Measurements from ENCODE around the gene FAM185A.
A peak's percentile ranks its signal among the peaks of the same experiment; 100 is the strongest.
"Not testable (repeated sequence)": the region's sequence is repeated elsewhere in the genome, so short reads cannot be mapped to it uniquely, and the experiment has no call there.

Gene FAM185A

DNA sequence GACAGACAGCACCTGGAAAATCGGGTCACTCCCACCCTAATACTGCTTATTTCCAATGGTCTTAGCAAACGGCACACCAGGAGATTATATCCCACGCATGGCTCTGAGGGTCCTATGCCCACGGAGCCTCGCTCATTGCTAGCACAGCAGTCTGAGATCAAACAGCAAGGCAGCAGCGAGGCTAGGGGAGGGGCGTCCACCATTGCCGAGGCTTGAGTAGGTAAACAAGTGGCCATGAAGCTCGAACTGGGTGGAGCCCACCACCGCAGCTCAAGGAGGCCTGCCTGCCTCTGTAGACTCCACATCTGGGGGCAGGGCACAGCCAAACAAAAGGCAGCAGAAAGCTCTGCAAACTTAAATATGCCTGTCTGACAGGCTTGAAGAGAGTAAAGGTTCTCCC lies 32.1 kb downstream of the FAM185A start:
- DNase-seq: not testable (repeated sequence)

DNA sequence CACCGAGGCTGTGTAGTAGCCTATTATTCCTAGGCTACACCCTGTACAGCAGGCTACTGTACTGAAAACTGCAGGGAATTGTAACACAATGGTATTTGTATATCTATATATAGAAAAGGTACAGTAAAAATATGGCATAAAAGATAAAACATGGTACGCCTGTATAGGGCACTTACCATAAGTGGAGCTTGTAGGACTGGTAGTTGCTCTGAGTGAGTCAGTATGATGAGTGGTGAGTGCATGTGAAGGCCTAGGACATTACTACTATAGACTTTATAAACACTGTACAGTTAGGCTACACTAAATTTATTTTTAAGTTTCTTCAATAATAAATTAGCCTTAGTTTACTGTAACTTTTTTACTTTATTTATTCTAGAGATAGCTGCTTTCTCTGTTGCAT lies 40.0 kb downstream of the FAM185A start:
- DNase-seq: not testable (repeated sequence)

DNA sequence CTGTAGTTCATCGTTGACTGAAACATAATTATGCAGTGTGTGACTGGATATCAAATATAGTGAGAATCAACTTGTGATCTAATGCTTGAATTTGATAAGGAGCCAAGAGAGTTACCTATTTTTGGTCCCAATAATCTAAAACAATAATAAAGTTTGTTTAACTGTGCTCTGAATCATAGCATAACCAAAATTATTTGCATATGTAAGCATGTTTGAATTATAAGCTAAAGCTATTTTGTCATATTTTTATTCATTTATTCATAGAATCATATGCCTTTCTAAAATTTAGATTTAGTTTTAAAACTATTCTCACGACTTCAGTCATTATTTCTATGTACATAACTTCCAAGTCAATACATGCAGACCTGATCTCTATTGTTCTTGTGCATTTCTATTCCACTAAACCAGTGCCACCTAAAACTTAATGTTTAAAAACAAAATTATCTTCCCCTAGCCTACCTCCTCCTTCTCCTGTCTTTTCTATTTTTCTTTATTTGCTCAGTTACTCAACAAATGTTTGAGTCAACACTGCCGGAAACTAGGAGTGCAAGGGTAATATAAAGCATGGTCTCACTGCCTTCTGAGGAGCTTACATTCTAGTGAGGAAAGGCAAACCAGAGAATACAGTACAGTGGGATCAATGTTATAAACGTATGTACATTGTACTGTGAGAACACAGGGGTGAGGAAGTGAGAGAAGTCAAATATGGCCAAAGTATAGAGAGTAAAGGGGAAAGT lies 41.7 kb downstream of the FAM185A start:
- not testable (repeated sequence) for DNase-seq

DNA sequence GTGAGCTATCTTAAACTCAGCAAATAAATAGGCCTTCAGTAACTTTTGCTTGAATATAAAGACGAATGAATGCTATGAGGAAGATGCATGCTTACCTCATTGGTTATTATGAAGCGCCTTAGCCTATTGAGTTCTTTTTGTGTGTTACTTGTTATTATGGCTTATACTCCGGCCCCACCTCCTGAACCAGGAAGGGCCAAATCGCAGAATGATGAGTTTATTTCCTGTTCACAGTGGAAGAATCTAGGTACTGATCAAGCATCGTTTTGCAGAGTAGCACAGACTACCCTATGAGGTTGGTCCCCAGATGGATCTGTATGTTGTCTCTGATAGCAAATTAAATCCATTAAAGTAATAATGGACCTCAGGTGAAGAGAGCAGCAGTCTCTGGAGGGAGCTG lies 42.6 kb downstream of the FAM185A start:
- not testable (repeated sequence) for DNase-seq

DNA sequence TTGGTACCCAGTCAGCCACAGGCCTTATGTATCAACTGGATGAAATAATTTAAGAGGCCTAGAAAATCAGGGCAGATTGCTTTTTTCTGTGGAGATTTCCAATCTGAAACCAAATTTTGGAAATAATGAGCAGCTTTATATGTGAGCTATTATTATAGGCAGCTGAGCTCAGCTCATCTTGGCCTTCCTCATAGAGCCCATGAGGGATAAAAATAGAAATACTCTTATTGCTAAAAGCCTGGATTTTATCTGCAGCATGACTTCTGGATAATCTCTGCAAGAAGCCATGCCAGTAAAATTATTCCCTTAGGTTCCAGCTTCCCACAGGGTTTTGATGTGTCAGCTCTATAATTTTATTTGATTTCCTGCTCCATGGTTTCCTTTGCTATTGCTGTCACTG lies 43.0 kb downstream of the FAM185A start:
- not testable (repeated sequence) for DNase-seq

DNA sequence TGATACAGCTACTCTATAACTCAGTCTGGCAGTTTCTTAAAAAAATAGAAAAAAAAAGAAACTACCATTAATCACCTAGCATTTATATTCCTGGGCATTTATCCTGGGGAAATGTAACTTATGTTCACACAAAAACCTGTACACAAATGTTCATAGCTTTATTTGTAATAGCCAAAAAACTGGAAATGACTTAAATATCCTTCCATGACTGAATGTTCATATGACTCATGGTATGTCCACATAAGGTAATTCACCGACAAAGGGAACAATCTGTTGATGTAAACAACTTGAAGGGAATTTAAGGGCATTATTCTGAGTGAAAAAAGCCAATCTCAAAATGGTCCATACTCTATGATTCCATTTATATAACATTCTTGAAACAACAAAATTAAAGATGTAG lies 45.8 kb downstream of the FAM185A start:
- DNase-seq: peak; percentile 18 to 30

DNA sequence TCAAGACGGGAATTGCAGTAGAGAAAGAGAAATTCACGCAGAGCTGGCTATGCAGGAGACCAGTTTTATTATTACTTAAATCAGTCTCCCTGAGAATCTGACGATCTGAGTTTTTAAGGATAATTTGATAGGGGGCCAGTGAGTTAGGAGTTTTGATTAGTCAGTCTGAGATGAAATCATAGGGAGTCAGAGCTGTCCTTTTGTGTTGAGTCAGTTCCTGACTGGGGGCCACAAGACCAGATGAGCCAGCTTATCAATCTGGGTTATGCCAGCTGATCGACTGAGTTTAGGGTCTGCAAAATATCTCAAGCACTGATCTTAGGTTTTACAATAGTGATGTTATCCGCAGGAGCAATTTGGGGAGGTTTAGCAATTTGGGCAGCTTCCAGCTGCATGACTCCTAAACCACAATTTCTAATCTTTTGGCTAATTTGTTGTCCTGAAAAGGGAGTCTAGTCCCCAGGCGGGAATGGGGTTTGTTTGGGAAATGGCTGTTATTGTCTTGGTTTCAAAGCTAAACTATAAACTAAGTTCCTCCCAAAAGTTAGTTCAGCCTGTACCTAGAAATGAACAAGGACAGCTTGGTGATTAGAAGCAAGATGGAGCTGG lies 47.3 kb downstream of the FAM185A start:
- DNase-seq: not testable (repeated sequence)

DNA sequence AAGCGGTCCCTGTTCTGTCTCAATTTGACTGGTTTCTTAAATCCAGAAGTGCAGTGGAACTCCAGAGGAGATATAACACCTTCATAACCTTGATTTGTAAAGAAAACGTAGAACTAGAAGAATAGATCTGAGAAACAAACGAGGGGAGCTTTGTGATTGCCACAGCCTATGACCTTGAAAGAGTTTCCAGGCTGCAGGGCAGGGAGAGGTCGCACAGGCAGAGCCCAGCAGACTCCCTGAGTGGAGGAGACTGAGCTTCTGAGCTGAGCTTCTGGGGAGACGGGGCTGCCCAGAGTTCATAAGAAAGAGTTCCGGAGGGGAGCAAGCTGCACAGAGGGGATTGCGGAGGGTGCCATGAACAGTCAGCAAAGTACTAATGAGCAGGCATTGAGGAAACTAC lies 57.8 kb downstream of the FAM185A start:
- no peak for DNase-seq

DNA sequence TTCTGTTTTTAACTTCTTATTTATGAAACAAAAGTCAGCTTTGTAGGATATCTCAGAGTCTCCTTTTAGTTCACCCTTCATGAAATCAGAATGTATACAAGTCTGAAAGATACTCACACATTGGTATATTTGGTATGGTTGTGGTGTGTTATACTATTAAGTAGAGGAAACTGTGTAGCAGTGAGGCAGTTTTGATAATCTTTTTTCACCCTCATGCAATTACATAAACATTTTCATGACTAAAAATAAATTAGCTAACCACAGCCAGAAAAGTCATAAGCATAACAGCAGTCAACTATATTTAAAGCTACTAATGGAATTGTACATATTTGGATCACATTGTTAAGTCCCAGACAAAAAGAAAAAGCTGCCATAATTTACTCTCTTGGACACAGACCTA lies 62.1 kb downstream of the FAM185A start:
- no peak for DNase-seq

DNA sequence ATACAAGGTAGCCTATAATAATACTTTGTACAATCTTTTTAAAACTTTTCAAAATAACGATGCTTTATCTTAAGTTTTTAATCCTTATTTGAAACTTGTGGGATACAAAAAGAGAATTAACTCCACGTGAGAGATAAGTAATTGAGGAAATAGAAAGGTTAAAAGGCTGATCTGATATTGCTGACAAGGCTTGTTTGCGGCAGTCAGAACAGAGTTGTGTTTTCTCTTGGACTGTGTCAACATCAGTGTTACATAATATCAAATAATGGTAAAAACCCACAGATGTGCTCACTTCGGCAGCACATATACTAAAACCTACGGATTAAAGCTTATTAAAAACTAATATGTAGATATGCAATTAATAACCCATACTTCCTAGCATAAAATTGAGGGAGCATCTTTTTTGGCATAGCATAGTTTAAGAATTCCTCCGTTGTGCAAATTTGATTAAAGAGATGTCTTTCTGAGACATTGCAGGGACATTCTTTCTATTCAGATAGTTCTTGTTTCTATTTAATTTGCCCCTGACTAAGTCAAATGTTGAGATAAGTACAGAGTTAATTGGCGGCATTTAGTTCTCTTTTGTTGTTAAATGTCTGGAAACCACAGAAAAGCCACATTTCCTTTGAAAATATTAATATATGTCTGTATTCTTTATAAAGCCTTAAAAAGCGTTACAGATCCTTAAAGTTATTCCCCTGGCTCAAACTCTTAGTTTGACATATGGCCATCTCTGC lies 63.3 kb downstream of the FAM185A start:
- DNase-seq: peak; percentile 49 to 55

DNA sequence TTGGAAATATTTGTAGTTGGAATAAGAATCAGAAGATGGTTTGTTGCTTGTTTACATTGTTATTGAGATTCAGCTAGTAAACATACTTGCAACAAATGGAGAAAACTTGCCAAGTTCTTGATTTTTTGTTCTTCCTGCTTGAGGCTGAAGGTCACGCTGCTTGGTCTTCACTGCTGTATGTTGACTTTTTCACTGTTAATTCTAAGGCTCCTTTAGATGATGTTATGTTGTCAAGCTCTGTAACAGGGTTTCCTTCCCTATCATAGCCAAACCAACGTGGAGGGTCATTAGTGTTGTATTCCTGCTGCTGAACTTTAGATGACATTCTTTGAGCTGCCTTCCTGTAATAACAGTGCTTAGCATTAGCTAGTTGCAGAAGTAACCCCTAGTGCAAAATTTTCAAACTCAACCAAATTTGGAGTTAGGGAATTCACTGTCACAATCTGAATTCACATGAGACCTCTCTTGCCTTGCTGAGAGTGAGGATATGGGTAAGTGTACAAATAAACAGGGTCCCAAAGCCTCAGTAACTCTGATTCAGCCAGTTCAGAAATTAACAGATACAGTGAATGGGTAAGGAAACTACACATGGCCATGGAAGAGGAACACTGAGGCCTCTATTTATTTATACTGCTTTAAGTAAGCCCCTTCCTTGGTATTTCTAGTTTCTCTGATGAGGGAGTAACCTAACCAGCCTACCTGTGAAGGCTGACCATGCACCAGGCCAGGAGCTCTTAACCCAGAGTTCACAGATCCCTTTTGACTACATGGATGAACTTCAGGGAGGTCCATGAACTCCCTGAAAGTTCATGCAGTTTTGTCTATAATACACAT lies 64.6 kb downstream of the FAM185A start:
- DNase-seq: no peak

DNA sequence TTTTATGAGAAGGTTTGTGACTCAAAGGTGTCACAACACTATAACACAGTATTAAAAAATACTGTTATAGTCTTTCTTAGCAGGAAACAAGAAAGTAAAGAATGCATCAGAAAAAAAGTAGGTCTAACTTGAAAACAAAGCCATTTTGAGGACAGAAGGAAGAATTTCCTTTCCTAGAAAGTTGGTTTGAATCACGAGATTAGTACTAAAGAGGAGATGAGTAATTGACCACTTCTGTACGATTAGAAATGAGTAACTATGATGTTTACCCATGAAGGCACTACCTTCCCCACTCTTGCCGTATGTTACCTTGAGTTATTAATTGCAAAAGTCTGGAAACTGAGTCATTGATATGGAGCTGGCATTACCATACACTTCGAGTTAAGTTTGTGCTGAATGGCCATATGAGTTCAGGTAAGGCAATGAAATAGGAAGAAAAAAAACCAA lies 65.2 kb downstream of the FAM185A start:
- no peak for DNase-seq

DNA sequence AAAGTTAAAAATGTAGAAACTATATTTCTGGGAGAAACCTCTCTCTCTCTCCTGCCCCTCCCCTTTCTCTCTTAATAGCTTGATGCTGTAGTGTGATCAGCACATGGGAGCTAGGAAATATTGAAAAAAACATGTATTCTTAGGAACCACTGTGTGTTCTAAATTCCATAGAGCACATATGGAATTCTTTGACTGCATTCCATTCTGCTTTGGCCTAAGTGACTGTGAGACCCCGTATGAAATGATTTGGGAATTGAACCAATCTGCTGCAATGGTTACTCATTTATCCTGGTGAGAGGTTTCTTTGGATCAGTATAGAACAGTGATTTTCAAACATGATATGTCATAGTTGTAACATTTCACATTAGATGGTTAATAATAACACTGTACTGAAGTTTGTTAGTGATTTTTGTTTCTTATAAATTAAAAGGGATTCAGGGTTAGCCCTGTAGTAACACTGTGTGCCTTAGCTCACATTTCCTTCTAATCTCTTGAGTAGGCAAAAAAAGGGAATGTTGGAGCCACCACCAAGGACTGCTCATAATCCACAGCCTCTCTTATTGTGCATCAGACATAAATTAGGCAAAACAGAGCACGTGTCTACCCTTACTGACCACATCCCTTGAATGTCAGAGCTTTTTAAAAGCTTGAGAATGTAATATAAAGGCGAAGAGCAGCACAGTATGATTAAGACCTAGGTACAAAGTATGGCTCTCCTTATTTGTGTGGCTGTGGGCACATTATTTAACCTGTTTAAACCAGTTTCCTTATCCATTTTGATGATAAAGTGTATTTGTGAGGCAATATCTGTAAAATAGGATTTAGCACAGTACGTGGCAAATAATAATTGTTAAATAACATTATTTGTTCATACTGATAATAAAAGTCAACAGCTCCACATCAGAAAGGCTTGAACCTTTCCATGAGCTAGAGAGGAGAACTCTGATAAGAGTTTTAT lies 69.1 kb downstream of the FAM185A start:
- no peak for DNase-seq

DNA sequence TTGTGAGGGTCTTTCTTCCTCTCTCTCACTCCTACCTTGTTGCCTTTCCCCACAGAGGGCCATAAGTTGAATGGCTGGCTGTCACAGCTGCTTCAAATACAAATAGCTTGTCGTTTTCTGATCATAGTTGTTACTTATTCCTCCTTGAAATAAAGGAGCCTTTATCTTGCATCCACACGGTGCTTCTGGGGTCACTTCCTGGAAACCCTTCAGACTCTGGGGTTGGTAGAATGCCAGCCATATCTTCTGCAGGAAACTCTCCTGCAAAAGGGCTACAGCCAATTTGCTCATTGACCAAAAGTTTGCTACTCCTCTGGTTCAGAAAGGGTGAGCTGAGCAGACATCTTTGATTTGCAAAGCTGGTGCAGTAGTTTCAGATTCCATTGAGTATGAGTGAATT lies 70.4 kb downstream of the FAM185A start:
- no peak for DNase-seq

DNA sequence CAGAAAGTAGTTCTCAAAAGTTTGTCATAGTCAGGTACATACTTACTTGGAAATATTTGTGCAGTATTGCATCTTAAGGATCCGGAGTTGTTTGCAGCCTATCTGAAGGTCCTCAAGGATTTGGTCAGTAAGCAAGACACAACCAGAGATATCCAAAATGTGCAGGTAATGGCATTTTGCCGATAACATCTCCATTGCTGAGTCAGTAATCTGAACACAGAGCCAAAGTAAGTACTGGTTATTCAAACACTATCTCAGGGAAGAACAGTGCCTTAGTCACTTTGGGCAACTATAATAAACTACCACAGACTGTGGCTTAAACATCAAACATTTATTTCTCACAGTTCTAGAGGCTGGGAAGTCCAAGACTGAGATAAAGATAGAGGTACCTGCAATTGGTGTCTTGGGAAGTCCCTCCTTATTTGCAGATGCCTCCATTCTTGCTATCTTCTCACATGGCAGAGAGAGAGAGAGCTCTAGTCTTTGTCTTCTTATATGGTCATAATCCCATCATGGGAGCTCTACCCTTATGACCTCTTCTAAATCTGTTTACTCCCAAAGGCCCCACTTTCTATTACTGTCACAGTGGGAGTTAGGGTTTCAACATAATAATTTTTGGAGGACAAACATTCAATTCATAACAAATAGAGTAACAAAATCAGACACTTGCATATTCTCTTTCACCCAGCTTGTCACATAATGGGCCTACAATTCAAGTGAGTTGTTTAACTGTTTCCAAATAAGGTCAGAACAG lies 73.4 kb downstream of the FAM185A start:
- DNase-seq: no peak

DNA sequence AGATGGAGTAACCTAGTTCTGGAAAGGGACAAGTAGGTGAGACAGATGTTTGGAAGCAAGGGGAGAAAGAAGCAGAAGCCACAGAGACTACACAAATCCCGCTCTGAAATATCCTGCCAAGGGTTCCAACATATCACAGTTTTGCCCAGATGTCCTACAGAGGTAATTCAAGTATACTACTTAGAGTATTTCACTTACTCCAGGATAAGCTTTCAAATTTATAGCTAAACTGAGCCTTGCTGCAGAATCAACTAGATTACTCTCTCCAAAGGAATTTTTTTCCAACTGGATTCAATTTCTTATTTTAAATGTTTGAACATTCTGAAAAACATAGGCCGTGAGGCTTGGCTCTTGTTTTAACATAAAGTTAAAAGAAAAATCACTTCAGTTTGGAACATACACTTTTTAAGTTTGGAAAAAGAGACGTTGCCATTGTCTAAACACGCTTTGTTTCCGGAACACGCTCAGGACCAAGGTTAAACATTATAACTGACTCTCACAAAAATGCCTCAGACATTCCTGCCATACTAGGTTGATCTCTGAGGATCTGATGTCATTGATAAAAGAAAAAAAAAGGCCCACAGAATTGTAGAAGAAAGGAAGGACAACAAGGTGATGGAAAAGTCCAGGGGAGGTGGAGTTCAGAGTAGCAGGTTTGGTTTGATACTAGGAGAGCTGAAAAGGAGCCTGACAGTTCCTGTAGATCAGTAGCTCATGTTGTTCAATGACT lies 74.8 kb downstream of the FAM185A start:
- no peak for DNase-seq

DNA sequence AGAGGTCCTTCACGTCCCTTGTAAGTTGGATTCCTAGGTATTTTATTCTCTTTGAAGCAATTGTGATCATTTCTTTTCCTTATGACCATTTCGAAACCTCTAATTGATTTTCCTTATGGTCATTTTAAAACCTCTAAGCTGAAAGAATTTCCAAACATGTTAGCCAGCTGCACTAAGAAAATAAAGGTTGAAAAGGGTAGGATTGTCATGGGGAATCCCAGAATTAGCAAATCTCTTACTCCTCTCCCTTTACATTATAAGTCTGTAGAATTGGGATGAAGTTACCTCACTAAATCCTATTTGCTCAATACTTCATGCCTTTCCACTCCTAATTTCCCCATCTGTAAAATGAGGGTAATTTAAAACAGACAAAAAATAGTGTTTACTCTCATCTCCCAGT lies 79.5 kb downstream of the FAM185A start:
- peak; percentile 33 to 51 for DNase-seq

DNA sequence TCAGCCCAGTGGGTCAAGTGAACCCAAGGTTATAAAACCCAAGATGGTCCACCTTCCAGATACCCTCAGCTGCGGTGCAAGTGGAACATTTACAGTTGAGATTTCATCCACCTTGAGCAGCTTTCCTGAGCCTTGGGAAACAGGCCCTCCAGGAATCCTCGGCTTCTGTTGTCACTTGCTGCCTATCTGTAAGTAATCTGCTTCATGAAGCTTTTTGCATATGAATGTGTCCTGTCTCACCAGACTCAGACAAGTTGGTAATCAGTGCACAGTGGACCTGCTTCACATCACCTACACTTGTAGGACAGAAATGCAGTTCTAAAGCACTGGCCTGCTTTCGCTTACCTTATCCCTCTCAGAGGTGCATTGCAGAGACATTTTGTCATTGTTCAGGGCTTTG lies 80.3 kb downstream of the FAM185A start:
- no peak for DNase-seq

DNA sequence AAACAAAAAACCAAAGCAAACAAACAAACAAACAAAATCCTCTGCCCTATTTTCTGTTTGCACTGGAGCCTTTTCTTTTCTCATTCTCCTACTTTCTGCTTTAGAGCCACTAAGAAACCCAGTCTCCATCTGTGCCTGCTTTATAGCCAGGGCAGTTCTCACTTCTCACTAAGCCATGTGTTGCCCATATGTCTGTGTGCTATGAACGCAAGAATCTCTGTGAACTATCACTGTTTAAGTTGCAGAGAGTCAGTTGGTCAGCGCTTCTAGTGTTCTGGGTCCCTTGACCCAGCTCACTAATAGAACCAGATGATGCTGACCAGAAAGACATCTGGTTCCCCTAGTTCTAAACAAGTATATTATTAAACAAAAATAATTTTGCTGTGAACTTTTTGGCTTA lies 81.4 kb downstream of the FAM185A start:
- DNase-seq: no peak

DNA sequence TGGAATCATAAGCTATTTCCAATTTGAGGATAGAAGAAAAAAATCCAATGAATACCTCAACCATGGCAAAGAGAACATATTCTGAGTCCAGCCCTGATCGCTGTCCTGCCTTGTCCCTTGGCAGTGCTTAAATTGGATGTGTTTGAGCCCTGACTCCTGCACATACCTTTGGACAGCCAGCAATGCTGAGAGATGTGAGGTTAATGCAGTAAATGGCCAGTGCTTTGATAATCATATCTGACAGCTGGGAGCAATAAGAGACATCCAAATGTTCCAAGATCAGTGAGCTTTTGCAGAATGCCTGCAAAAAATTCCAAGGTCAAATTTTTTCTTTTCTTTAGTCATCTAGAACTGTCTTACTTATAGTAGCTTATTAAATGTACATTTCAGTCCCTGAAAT lies 83.9 kb downstream of the FAM185A start:
- no peak for DNase-seq
